ENCODE data around the gene GBP3. TPM values are rescaled to one million over a fixed set of nuclear protein-coding genes. Genes with fewer than 3 reads are reported as not detected.
"Not testable (repeated sequence)": the region's sequence is repeated elsewhere in the genome, so short reads cannot be mapped to it uniquely, and the experiment has no call there.

GBP3 gene
- total RNA-seq, 1 donor from 2014 or later: 28.5 TPM

GRCh38 chr1:88985032-88985431 lies 37.6 kb downstream of the GBP3 start:
- intact Hi-C loops (cut with DNase I): no loop called here
- Histone ChIP-seq H3K27ac (peak overlapping the region; percentile 39 to 48), H3K27me3 (no peaks in the 10 kb centered on the region), H3K9me3 (no peaks in the 10 kb centered on the region), H3K36me3 (peaks cover 7 to 23% of the 10 kb centered on the region in 2 donors), H3K4me3 (no peak overlapping the region), H3K4me1 (peaks cover 0 to 16% of the 10 kb centered on the region in 2 donors)
- DNase-seq (ENCODE audit: low spot score in 2 of 2): no peak
- no peak for TF ChIP-seq CTCF (IDR thresholded peaks at IDR 0.05)

GRCh38 chr1:88984569-88984968 lies 38.1 kb downstream of the GBP3 start:
- Histone ChIP-seq H3K4me3 (no peak overlapping the region), H3K4me1 (peaks cover 0 to 16% of the 10 kb centered on the region in 2 donors), H3K9me3 (no peaks in the 10 kb centered on the region), H3K36me3 (peaks cover 7 to 23% of the 10 kb centered on the region in 2 donors), H3K27me3 (no peaks in the 10 kb centered on the region), H3K27ac (peak overlapping the region; percentile 39 to 48)
- no peak for TF ChIP-seq CTCF (IDR thresholded peaks at IDR 0.05)
- DNase-seq (ENCODE audit: low spot score in 2 of 2): no peak
- intact Hi-C loops (cut with DNase I): no loop called here

GRCh38 chr1:88983791-88984559 lies 38.7 kb downstream of the GBP3 start:
- Histone ChIP-seq H3K9me3 (no peaks in the 10 kb centered on the region), H3K4me3 (no peak overlapping the region), H3K36me3 (peaks cover 7 to 23% of the 10 kb centered on the region in 2 donors), H3K4me1 (peaks cover 0 to 16% of the 10 kb centered on the region in 2 donors), H3K27me3 (no peaks in the 10 kb centered on the region), H3K27ac (no peak overlapping the region)
- intact Hi-C loops (cut with DNase I): no loop called here
- DNase-seq (ENCODE audit: low spot score in 2 of 2): no peak
- TF ChIP-seq CTCF (IDR thresholded peaks at IDR 0.05): peak; percentile 39 to 63 (median 62)

GRCh38 chr1:88982055-88982454 lies 40.6 kb downstream of the GBP3 start:
- no peak for TF ChIP-seq CTCF (IDR thresholded peaks at IDR 0.05)
- intact Hi-C loops (cut with DNase I): no loop called here
- H3K4me3 ChIP-seq: no peak overlapping the region
- H3K9me3 ChIP-seq: no peaks in the 10 kb centered on the region
- DNase-seq (ENCODE audit: low spot score in 2 of 2): no peak
- peaks cover 0 to 16% of the 10 kb centered on the region in 2 donors for H3K4me1 ChIP-seq
- H3K27ac ChIP-seq: no peak overlapping the region
- H3K36me3 ChIP-seq: peaks cover 7 to 28% of the 10 kb centered on the region in 2 donors
- no peaks in the 10 kb centered on the region for H3K27me3 ChIP-seq

- H3K9me3 ChIP-seq; H3K27me3 ChIP-seq; H3K4me3 ChIP-seq; H3K27ac ChIP-seq; intact Hi-C loops (cut with DNase I); DNase-seq (ENCODE audit: low spot score in 2 of 2): not testable (repeated sequence)
- peaks cover 0 to 16% of the 10 kb centered on the region in 2 donors for H3K4me1 ChIP-seq
- H3K36me3 ChIP-seq: peaks cover 7 to 23% of the 10 kb centered on the region in 2 donors
Measured at GRCh38 chr1:88981506-88981905, 41.2 kb downstream of the GBP3 start.

GRCh38 chr1:88980870-88981269 lies 41.8 kb downstream of the GBP3 start:
- H3K36me3 ChIP-seq: peaks cover 1 to 18% of the 10 kb centered on the region in 2 donors
- no peaks in the 10 kb centered on the region for H3K27me3 ChIP-seq
- intact Hi-C loops (cut with DNase I): no loop called here
- H3K4me3 ChIP-seq: no peak overlapping the region
- no peak overlapping the region for H3K27ac ChIP-seq
- H3K9me3 ChIP-seq: no peaks in the 10 kb centered on the region
- DNase-seq (ENCODE audit: low spot score in 2 of 2): no peak
- H3K4me1 ChIP-seq: peaks cover 0 to 16% of the 10 kb centered on the region in 2 donors
- no peak for TF ChIP-seq CTCF (IDR thresholded peaks at IDR 0.05)
